ENCODE results near the gene PRPSAP1.
"Not testable (repeated sequence)": the region's sequence is repeated elsewhere in the genome, so short reads cannot be mapped to it uniquely, and the experiment has no call there.

PRPSAP1 gene

DNA sequence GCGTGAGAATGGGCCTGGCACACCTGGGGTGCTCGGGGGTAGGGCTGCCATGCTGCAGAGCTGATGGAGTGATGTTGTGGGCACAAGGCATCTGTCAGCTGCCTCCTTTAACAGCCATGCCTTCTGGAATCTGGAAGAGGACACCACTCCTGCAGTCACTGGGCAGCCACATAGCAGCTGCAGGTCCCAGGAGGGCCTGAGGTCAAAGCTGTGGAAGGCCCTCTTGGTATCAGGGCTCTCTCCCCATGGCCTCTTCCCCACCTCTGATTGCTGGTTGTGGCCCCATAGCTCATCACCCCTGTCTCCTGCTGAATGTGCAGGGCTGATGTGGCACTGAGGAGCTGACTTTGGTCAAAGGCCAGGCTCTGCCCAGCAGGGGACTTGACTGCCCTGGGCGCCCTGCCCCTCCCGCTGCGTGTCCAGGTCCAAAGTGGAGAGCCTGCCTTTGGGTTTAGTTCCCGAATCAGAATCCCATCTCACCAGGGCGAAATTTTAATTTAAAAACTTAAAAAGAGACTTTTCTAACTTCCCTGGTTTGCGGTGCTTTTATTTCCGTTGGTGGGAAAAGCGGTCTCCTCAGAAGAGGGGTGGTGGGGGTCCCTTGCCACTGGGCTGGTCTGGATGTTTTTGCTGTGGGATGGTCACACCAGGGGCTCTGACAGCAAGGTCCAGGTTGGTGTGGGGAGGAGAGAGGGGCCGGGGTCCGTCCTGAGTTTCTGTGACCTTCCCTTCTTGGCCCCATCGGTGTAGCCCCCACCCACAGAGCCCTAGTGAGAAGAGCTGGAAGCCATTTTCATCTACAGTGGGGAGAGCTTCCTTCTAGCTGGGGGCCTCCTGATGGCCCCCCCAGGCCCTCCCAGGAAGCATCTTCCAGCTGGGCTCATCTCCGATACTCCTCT lies 82.7 kb downstream of the PRPSAP1 start:
- H3K36me3 ChIP-seq (ENCODE audit: low read depth) = peaks cover 21% of the 10 kb centered on the region
- H3K9me3 ChIP-seq (ENCODE audit: severe bottlenecking) = no peaks in the 10 kb centered on the region
- DNase-seq (ENCODE audit: low spot score) = no peak
- no peak overlapping the region for H3K27ac ChIP-seq (ENCODE audit: poor library complexity, severe bottlenecking)
- no peak overlapping the region for H3K4me3 ChIP-seq (ENCODE audit: severe bottlenecking)
- H3K4me1 ChIP-seq (ENCODE audit: insufficient read depth, poor library complexity, severe bottlenecking) = peaks cover 22% of the 10 kb centered on the region
- TF ChIP-seq, protein P1, sequence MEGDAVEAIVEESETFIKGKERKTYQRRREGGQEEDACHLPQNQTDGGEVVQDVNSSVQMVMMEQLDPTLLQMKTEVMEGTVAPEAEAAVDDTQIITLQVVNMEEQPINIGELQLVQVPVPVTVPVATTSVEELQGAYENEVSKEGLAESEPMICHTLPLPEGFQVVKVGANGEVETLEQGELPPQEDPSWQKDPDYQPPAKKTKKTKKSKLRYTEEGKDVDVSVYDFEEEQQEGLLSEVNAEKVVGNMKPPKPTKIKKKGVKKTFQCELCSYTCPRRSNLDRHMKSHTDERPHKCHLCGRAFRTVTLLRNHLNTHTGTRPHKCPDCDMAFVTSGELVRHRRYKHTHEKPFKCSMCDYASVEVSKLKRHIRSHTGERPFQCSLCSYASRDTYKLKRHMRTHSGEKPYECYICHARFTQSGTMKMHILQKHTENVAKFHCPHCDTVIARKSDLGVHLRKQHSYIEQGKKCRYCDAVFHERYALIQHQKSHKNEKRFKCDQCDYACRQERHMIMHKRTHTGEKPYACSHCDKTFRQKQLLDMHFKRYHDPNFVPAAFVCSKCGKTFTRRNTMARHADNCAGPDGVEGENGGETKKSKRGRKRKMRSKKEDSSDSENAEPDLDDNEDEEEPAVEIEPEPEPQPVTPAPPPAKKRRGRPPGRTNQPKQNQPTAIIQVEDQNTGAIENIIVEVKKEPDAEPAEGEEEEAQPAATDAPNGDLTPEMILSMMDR (IDR thresholded peaks at IDR 0.05; ENCODE audit: poor library complexity, severe bottlenecking) = no peak
- no peaks in the 10 kb centered on the region for H3K27me3 ChIP-seq (ENCODE audit: insufficient read depth, poor library complexity, severe bottlenecking)
- ATAC-seq (ENCODE audit: low read depth) = no peak

DNA sequence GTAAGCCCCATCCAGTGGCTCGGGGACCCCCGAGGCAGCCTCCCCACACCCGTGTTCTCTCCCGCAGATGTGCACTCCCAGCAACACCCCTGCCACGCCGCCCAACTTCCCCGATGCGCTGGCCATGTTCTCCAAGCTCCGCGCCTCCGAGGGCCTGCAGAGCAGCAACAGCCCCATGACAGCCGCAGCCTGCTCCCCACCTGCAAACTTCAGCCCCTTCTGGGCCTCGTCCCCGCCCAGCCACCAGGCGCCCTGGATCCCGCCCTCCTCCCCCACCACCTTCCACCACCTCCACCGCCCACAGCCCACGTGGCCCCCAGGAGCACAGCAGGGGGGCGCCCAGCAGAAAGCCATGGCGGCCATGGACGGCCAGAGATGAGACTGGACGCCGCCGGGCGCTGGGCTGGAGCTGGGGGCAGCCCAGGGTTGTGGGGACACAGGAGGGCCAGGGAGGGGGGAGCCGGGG lies 83.6 kb downstream of the PRPSAP1 start:
- no peak overlapping the region for H3K27ac ChIP-seq (ENCODE audit: poor library complexity, severe bottlenecking)
- peaks cover 22% of the 10 kb centered on the region for H3K4me1 ChIP-seq (ENCODE audit: insufficient read depth, poor library complexity, severe bottlenecking)
- DNase-seq (ENCODE audit: low spot score) (no peak), ATAC-seq (ENCODE audit: low read depth) (no peak)
- H3K4me3 ChIP-seq (ENCODE audit: severe bottlenecking) = no peak overlapping the region
- H3K9me3 ChIP-seq (ENCODE audit: severe bottlenecking) = no peaks in the 10 kb centered on the region
- H3K27me3 ChIP-seq (ENCODE audit: insufficient read depth, poor library complexity, severe bottlenecking) = no peaks in the 10 kb centered on the region
- TF ChIP-seq, protein P1 (IDR thresholded peaks at IDR 0.05; ENCODE audit: poor library complexity, severe bottlenecking) = no peak
- H3K36me3 ChIP-seq (ENCODE audit: low read depth) = peaks cover 21% of the 10 kb centered on the region

DNA sequence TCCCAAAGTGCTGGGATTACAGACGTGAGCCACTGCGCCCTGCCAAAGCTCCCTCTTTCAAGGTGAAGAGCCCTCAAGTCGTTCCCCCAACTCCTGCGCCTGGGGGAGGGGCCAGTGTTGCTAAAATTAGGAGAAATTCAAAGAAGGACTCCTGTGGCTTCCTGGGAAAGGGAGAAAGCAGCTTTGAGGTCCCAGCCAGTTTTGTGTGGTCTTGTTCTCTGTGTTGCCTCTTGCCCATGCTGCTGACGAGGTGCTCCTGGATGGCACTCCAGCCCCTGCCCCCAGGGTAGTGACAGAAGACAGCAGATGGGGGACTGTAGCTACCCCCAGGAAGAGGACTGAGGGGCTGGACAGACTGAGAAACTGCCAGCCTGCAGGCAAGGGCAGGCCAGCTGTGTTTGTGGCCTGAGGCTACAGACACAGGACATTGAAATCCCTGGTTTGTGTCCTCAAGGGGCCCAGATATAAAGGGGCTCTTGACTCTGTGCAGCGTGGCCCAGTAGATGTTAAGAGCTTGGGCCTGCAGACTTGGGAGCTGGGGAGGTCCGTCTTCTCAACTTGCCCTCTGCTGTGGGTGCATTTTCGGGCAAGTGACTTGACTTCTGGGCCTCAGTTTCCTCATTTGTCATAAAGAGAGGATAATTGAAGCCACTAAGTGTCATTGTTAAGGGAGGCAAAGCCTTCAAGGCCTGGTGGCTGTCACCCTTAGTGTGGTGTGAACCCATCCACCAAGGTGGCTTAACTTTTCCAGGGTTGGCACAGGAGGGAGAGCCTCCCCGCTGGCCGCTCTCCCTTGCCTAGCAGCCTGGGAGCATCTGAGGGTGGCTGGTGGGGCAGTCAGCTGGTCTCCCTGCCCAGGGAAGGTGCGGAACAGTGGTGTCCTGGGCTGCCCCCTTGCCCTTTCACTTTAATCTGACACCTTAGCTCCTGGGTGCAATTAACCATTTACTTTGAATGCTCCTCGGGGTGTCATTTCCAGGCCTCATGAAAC lies 84.4 kb downstream of the PRPSAP1 start:
- TF ChIP-seq, protein P1 (IDR thresholded peaks at IDR 0.05; ENCODE audit: poor library complexity, severe bottlenecking) = no peak
- Histone ChIP-seq H3K27ac (ENCODE audit: poor library complexity, severe bottlenecking) (peak overlapping the region; percentile 75), H3K9me3 (ENCODE audit: severe bottlenecking) (no peaks in the 10 kb centered on the region), H3K36me3 (ENCODE audit: low read depth) (peaks cover 21% of the 10 kb centered on the region), H3K4me1 (ENCODE audit: insufficient read depth, poor library complexity, severe bottlenecking) (peaks cover 25% of the 10 kb centered on the region), H3K4me3 (ENCODE audit: severe bottlenecking) (no peak overlapping the region), H3K27me3 (ENCODE audit: insufficient read depth, poor library complexity, severe bottlenecking) (no peaks in the 10 kb centered on the region)
- DNase-seq (ENCODE audit: low spot score) (no peak), ATAC-seq (ENCODE audit: low read depth) (no peak)

DNA sequence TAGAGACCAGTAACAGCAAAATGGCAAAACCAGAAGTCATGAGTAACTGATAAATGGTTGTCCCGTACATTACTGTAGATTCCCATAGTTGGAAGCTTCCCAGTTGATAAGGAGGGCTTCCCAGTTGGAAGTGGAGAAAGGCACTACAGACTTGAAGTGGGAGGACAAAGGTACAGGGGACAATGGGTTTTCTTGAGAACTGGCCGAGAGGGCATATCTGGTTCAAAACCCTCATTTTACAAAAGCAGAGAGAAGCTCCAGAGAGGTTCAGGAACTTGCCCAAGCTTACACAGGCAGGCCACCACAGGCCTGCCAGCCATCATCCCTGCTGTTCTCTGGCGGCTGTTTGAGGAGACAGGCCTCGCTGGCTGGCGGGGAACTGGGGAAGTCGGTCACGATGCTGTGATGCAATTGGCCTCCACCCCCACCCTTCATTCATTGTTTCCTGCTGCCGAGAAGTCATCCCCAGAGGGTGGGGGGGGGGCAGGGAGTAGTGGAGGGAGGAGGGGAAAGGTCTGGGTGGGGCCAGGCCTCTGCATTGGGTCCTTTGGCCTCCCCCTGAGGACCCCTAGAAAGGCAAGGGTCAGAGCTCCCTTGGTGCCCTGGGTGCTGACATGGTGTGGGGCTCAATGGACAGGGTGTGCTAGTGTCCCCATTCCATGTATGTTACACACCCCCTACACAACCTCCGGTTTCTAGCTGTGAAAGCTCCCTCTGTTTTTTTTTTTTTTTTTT lies 85.5 kb downstream of the PRPSAP1 start:
- DNase-seq (ENCODE audit: low spot score) = no peak
- Histone ChIP-seq H3K9me3 (ENCODE audit: severe bottlenecking) (no peaks in the 10 kb centered on the region), H3K4me1 (ENCODE audit: insufficient read depth, poor library complexity, severe bottlenecking) (peaks cover 36% of the 10 kb centered on the region), H3K27ac (ENCODE audit: poor library complexity, severe bottlenecking) (peak overlapping the region; percentile 75), H3K4me3 (ENCODE audit: severe bottlenecking) (no peak overlapping the region), H3K27me3 (ENCODE audit: insufficient read depth, poor library complexity, severe bottlenecking) (no peaks in the 10 kb centered on the region), H3K36me3 (ENCODE audit: low read depth) (peaks cover 21% of the 10 kb centered on the region)
- ATAC-seq (ENCODE audit: low read depth) = peak; percentile 5; the same call in 2 of the 3 replicates
- TF ChIP-seq, protein P1 (IDR thresholded peaks at IDR 0.05; ENCODE audit: poor library complexity, severe bottlenecking) = no peak

DNA sequence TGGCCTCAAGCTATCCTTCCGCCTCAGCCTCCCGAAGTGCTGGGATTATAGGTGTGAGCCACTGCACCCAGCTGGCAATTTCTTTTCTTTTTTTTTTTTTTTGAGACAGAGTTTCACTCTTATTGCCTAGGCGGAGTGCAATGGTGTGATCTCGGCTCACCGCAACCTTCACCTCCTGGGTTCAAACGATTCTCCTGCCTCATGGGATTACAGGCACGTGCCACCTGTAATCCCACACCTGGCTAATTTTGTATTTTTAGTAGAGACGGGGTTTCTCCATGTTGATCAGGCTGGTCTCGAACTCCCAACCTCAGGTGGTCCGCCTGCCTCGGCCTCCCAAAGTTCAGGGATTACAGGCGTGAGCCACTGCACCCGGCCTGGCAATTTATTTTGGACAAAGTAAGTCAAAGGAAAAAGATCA lies 86.1 kb downstream of the PRPSAP1 start:
- Histone ChIP-seq H3K36me3 (ENCODE audit: low read depth) (peaks cover 21% of the 10 kb centered on the region), H3K4me1 (ENCODE audit: insufficient read depth, poor library complexity, severe bottlenecking) (peaks cover 42% of the 10 kb centered on the region), H3K27ac (ENCODE audit: poor library complexity, severe bottlenecking) (peak overlapping the region; percentile 75)
- not testable (repeated sequence) for H3K4me3 ChIP-seq (ENCODE audit: severe bottlenecking); H3K9me3 ChIP-seq (ENCODE audit: severe bottlenecking); H3K27me3 ChIP-seq (ENCODE audit: insufficient read depth, poor library complexity, severe bottlenecking); DNase-seq (ENCODE audit: low spot score); ATAC-seq (ENCODE audit: low read depth)
